NT2/D1 (cell line): ENCODE measurements around the gene MARCHF9.

ENCODE experiments used
- SUZ12 ChIP-seq: IDR thresholded peaks from 2 replicates; pipeline ENCODE4 v1.6.1; 2011; ENCODE audit not compliant: insufficient read length, insufficient read depth; ENCODE audit errors: extremely low read depth
- YY1 ChIP-seq: IDR thresholded peaks from 2 replicates; pipeline ENCODE4 v1.6.1; 2011; ENCODE audit not compliant: insufficient read length, insufficient read depth
- ZNF274 ChIP-seq: IDR thresholded peaks from 2 replicates; pipeline ENCODE4 v1.6.1; 2011; ENCODE audit warnings: mild to moderate bottlenecking, low read depth, low read length

GRCh38 chr12:57777911-57778310 lies 23.0 kb downstream of the MARCHF9 start:
- no peak for TF ChIP-seq YY1
- TF ChIP-seq SUZ12, result no peak
- no peak for TF ChIP-seq ZNF274
